ENCODE results near the gene TREX2. TPM values are rescaled to one million over a fixed set of nuclear protein-coding genes. Genes with fewer than 3 reads are reported as not detected.
"Not testable (repeated sequence)": the region's sequence is repeated elsewhere in the genome, so short reads cannot be mapped to it uniquely, and the experiment has no call there.

Gene TREX2
- total and polyA plus RNA-seq, 9 donors = 0.35 to 2.3 (median 0.77) TPM; not detected in 2

- 85 to 89% (median 86%) methylated on average over 9 of the region's 9 CpGs for WGBS, 3 donors
- DNase-seq = no peak
- H3K36me3 ChIP-seq = no peaks in the 10 kb centered on the region
- no peak overlapping the region for H3K27ac ChIP-seq
- no peaks in the 10 kb centered on the region for H3K27me3 ChIP-seq
- intact Hi-C loops (cut with DNase I) = no loop called here
- H3K4me1 ChIP-seq (ENCODE audit: insufficient read depth) = no peaks in the 10 kb centered on the region
- no peak overlapping the region for H3K4me3 ChIP-seq
- TF ChIP-seq EP300 (IDR thresholded peaks at IDR 0.05) = no peak
- no peak for TF ChIP-seq POLR2A (IDR thresholded peaks at IDR 0.05)
- no peak for TF ChIP-seq CTCF (IDR thresholded peaks at IDR 0.05)
- no peaks in the 10 kb centered on the region for H3K9me3 ChIP-seq
Measured at GRCh38 chrX:153406011-153406410, 39.8 kb downstream of the TREX2 start.

GRCh38 chrX:153405426-153405825 lies 40.4 kb downstream of the TREX2 start:
- 41 to 49% (median 49%) methylated on average over 5 of the region's 5 CpGs for WGBS, 3 donors
- TF ChIP-seq EP300 (IDR thresholded peaks at IDR 0.05) = no peak
- no peak for DNase-seq

GRCh38 chrX:153404333-153404732 lies 41.5 kb downstream of the TREX2 start:
- intact Hi-C loops (cut with DNase I); H3K9me3 ChIP-seq; H3K4me1 ChIP-seq (ENCODE audit: insufficient read depth); H3K36me3 ChIP-seq; H3K27ac ChIP-seq; H3K4me3 ChIP-seq; H3K27me3 ChIP-seq; DNase-seq: not testable (repeated sequence)
- 74 to 79% (median 75%) methylated on average over 5 of the region's 5 CpGs for WGBS, 3 donors

More at GRCh38 chrX:153405426-153405825, 40.4 kb downstream of the TREX2 start:
- no peaks in the 10 kb centered on the region for H3K27me3 ChIP-seq
- intact Hi-C loops (cut with DNase I) = no loop called here
- no peak overlapping the region for H3K4me3 ChIP-seq
- H3K4me1 ChIP-seq (ENCODE audit: insufficient read depth) = no peaks in the 10 kb centered on the region
- no peaks in the 10 kb centered on the region for H3K9me3 ChIP-seq
- no peaks in the 10 kb centered on the region for H3K36me3 ChIP-seq
- no peak overlapping the region for H3K27ac ChIP-seq

GRCh38 chrX:153401133-153401764 lies 44.6 kb downstream of the TREX2 start, which contains the start of gene PNMA6E:
Gene PNMA6E, minus strand, starts transcription at chrX:153401350. Its CDS starts 2,501 bp downstream, at chrX:153398849.
- WGBS, 3 donors = 93% methylated on average over 29 of the region's 29 CpGs
- Histone ChIP-seq H3K9me3 (no peaks in the 10 kb centered on the region), H3K4me3 (no peak within 1 kb of the TSS), H3K27ac (no peak within 1 kb of the TSS), H3K36me3 (no peaks in the 10 kb centered on the region), H3K27me3 (no peaks in the 10 kb centered on the region), H3K4me1 (ENCODE audit: insufficient read depth) (peaks cover 4% of the 10 kb centered on the region)
- no peak for DNase-seq
- TF ChIP-seq EP300 (IDR thresholded peaks at IDR 0.05) (no peak), POLR2A (IDR thresholded peaks at IDR 0.05) (no peak), CTCF (IDR thresholded peaks at IDR 0.05) (no peak)
- intact Hi-C loops (cut with DNase I) = no loop called here

GRCh38 chrX:153400146-153401132 lies 45.4 kb downstream of the TREX2 start:
- no peaks in the 10 kb centered on the region for H3K36me3 ChIP-seq
- 80 to 83% (median 81%) methylated on average over 60 of the region's 60 CpGs for WGBS, 3 donors
- H3K27ac ChIP-seq = no peak overlapping the region
- TF ChIP-seq CTCF (IDR thresholded peaks at IDR 0.05) (peak in 1 of 3 donors; percentile 22), EP300 (IDR thresholded peaks at IDR 0.05) (no peak)
- no peak overlapping the region for H3K4me3 ChIP-seq
- H3K4me1 ChIP-seq (ENCODE audit: insufficient read depth) = peaks cover 4% of the 10 kb centered on the region
- H3K27me3 ChIP-seq = no peaks in the 10 kb centered on the region
- no peaks in the 10 kb centered on the region for H3K9me3 ChIP-seq
- no peak for DNase-seq
- intact Hi-C loops (cut with DNase I) = no loop called here

Data from ovary (tissue), 9 donors.